Activated T-helper 1 cell treated with anti-CD3 and anti-CD28 coated beads, Interleukin-12 subunit alpha, Interleukin-12 subunit beta, Interleukin-2, Interleukin-4 antibody, amounts not matched to agents 30 ng/mL and 10 ng/mL and 1 ng/mL, durations not matched to agents 14 hours and 24 hours and 36 hours (primary cell): ENCODE results near the gene KCNK7. TPM values are rescaled to one million over a fixed set of nuclear protein-coding genes. Genes with fewer than 3 reads are reported as not detected.
A peak's percentile ranks its signal among the peaks of the same experiment; 100 is the strongest.

Source experiments
- DNase-seq: peaks from one replicate; pipeline ENCODE4 v3.0.0; 2021; ENCODE audit warnings: low spot score
- H3K27ac Mint-ChIP-seq: one replicate; pipeline ENCODE4 v1.8.0; 2021; ENCODE audit warnings: mild to moderate bottlenecking, mixed read lengths
- H3K27me3 Mint-ChIP-seq: one replicate; pipeline ENCODE4 v1.8.0; 2022; ENCODE audit warnings: mild to moderate bottlenecking, moderate library complexity, mixed read lengths; ENCODE audit not compliant: insufficient read depth
- H3K36me3 Mint-ChIP-seq: one replicate; pipeline ENCODE4 v1.8.0; 2021; ENCODE audit warnings: low read depth, mixed read lengths
- H3K4me1 Mint-ChIP-seq: one replicate; pipeline ENCODE4 v1.8.0; 2021; ENCODE audit warnings: low read depth, mixed read lengths
- H3K4me3 Mint-ChIP-seq: one replicate; pipeline ENCODE4 v1.8.0; 2021; ENCODE audit warnings: mild to moderate bottlenecking, moderate library complexity, mixed read lengths
- H3K9me3 Mint-ChIP-seq: one replicate; pipeline ENCODE4 v1.8.0; 2021; ENCODE audit warnings: mixed read lengths
- intact Hi-C: fragments of 100-400 bp; cut with micrococcal nuclease; formaldehyde crosslinking; loops from one replicate; pipeline ENCODE4 v1.15.1; 2024
- total RNA-seq: library from RNA; stranded (reverse); gene quantifications from 2 replicates; pipeline ENCODE4 v1.2.3, GENCODE V29; 2022

The KCNK7 gene
- total RNA-seq, 1 donor from 2014 or later = 1.6 TPM

DNA sequence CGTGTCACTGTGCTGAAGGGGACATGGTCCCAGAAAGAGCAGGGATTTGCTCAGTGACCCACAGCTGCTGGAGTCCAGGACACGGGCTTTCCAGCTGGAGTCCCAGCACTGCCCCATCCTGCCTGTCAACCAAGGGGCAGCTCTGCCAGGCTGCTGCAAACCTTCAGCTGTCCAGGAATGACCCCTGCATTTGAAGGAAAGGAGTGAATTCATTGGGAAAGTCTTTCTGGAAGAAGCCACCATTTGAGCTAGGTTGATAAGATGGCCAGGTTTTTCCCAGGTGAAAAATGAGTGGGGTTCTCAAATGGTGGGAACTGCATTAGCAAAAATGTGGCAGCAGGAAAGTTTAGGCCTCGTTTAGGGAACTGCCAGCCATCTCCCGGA is 9.4 kb downstream of the KCNK7 start:
- peak overlapping the region; percentile 22 for H3K4me3 Mint-ChIP-seq
- DNase-seq = no peak
- peaks cover 43% of the 10 kb centered on the region for H3K4me1 Mint-ChIP-seq
- H3K27me3 Mint-ChIP-seq = peaks cover 1% of the 10 kb centered on the region
- peaks cover 53% of the 10 kb centered on the region for H3K36me3 Mint-ChIP-seq
- H3K27ac Mint-ChIP-seq = peak overlapping the region; percentile 63
- no peaks in the 10 kb centered on the region for H3K9me3 Mint-ChIP-seq
- intact Hi-C loops = no loop called here

DNA sequence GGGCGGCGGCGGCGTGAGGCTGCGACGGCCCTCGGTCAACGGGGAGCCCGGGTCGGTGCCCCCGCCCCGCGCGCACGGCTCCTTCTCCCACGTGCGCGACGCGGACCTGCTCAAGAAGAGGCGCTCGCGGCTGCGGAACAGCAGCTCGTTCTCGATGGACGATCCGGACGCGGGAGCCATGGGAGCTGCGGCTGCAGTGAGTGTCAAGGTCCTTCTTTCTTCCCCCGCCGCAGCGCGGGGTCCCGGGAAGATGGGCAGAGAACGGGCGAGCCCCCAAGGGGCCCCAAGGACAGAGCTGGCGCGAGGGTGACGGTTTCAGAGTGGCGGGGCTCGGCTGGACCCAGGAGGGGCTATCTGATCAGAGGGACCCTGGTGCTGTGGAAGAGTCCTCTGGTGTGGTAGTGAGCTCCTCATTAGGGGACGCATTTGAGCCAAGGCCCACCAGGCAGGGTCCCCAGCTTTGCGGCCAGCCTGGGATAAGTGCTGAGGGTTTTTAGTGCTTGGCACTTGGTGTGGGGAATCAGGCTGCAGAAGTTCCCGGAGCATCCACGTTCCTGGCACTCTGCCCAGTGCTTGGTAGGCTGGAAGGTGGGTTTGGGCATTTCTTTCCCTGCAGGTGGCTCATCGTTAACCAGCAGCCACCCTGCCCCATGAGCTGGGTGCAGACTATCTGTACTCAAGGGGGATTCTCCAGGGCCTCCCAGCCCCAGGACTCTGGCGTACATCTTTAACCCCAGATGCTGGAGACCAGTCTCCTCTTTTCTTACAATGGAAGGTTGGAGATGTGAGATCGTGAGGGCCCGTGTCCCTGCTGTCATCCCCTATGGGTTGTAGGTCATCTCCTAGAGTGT is 10.0 kb downstream of the KCNK7 start:
- Mint-ChIP-seq H3K4me1 (peaks cover 43% of the 10 kb centered on the region), H3K27ac (peak overlapping the region; percentile 63), H3K27me3 (peaks cover 1% of the 10 kb centered on the region), H3K36me3 (peaks cover 51% of the 10 kb centered on the region), H3K9me3 (no peaks in the 10 kb centered on the region), H3K4me3 (peak overlapping the region; percentile 22)
- intact Hi-C loops = no loop called here
- no peak for DNase-seq

DNA sequence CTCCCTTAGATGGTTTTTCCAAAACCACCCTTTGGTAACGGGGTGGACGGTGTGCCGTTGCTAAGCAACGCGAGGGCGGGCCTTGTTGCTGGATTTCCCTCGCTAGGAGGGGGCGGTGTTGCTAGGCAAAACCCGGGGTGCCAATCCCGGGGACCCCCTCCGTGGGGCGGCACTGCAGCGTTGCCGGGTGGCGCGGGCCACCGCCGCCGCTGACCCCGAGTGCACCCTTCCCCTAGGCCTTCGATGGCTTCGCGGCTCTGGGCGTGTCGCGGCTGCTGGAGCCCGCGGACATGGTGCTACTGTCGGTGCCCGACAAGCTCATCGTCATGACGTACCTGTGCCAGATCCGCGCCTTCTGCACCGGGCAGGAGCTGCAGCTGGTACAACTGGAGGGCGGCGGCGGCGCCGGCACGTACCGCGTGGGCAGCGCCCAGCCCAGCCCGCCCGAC is 10.9 kb downstream of the KCNK7 start:
- peaks cover 1% of the 10 kb centered on the region for H3K27me3 Mint-ChIP-seq
- no peaks in the 10 kb centered on the region for H3K9me3 Mint-ChIP-seq
- intact Hi-C loops = no loop called here
- H3K4me3 Mint-ChIP-seq = no peak overlapping the region
- DNase-seq = no peak
- H3K4me1 Mint-ChIP-seq = peaks cover 43% of the 10 kb centered on the region
- H3K36me3 Mint-ChIP-seq = peaks cover 51% of the 10 kb centered on the region
- H3K27ac Mint-ChIP-seq = peak overlapping the region; percentile 21

DNA sequence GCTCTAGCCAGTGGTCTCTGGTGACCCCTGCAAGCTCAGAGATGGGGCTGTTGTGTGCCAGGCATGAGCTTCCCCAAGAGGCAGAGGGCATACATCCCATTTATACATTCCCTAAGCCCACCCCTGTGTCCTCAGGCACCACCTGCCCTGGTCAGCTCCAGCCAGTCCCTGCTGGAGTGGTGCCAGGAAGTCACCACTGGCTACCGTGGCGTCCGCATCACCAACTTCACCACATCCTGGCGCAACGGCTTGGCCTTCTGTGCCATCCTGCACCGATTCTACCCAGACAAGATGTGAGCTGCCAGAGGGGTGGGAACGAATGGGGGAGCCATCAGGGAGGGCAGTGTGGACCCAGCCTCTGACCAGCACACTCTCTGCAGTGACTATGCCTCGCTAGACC is 11.5 kb downstream of the KCNK7 start:
- H3K27ac Mint-ChIP-seq = no peak overlapping the region
- H3K4me1 Mint-ChIP-seq = peaks cover 42% of the 10 kb centered on the region
- intact Hi-C loops = no loop called here
- no peak overlapping the region for H3K4me3 Mint-ChIP-seq
- no peaks in the 10 kb centered on the region for H3K9me3 Mint-ChIP-seq
- DNase-seq = no peak
- peaks cover 49% of the 10 kb centered on the region for H3K36me3 Mint-ChIP-seq
- H3K27me3 Mint-ChIP-seq = peaks cover 1% of the 10 kb centered on the region

DNA sequence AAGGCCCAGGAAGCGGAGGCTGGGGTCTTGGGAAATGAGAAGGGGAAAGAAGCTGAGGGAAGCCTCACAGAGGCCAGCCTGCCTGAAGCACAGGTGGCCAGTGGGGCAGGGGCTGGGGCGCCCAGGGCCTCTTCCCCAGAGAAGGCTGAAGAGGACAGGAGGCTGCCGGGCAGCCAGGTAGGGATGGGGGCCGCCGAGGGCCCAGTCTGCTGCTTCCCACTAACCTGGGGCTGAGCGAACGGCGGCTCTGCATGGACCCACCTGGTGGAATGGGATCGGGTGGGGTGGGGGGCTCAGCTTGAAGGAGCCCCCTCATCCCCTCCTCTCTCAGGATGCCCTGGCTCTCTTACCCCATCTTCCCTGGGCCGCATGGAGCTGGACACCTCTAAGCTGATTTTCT is 12.0 kb downstream of the KCNK7 start:
- H3K27ac Mint-ChIP-seq = peak overlapping the region; percentile 22
- H3K36me3 Mint-ChIP-seq = peaks cover 46% of the 10 kb centered on the region
- no peak overlapping the region for H3K4me3 Mint-ChIP-seq
- H3K4me1 Mint-ChIP-seq = peaks cover 39% of the 10 kb centered on the region
- peaks cover 1% of the 10 kb centered on the region for H3K27me3 Mint-ChIP-seq
- DNase-seq = no peak
- intact Hi-C loops = no loop called here
- H3K9me3 Mint-ChIP-seq = no peaks in the 10 kb centered on the region

DNA sequence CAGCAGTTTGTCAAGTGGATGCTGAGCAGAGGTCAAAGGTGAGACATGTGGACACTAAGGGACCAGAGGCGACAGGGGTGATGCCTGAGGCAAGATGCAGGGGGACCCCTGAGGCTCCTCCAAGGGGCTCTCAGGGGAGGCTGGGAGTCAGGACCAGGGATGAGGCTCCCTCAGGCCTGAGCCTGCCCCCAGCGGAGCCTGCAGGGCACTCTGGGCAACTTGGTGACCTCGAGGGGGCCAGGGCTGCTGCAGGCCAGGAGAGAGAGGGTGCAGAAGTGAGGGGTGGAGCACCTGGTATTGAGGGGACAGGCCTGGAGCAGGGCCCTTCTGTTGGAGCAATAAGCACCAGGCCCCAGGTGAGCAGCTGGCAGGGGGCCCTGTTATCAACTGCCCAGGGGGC is 13.7 kb downstream of the KCNK7 start:
- Mint-ChIP-seq H3K4me1 (peaks cover 37% of the 10 kb centered on the region), H3K4me3 (no peak overlapping the region), H3K27me3 (peaks cover 1% of the 10 kb centered on the region), H3K27ac (peak overlapping the region; percentile 52), H3K9me3 (no peaks in the 10 kb centered on the region), H3K36me3 (peaks cover 41% of the 10 kb centered on the region)
- intact Hi-C loops = no loop called here
- DNase-seq = no peak

DNA sequence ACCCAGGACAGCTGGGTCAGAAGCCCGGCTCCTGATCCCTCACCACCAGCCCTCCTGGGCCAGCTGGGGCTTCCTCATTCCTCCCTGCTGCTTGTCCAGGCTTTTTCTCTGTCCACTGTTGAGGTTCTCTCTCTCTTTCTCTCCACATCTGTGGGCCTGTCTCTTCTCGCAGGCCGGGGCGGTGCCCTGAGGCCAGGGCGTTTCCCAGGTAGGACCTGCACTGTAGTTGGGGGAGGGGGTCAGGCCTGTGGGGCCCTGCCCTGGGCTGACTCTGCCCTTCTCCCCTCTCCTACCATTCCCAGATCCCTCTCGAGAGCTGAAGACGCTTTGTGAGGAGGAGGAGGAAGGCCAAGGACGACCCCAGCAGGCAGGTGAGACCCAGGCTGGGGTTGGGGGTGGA is 14.8 kb downstream of the KCNK7 start:
- peaks cover 33% of the 10 kb centered on the region for H3K36me3 Mint-ChIP-seq
- H3K4me3 Mint-ChIP-seq = no peak overlapping the region
- no peak for DNase-seq
- intact Hi-C loops = no loop called here
- H3K27me3 Mint-ChIP-seq = peaks cover 1% of the 10 kb centered on the region
- no peak overlapping the region for H3K27ac Mint-ChIP-seq
- H3K4me1 Mint-ChIP-seq = peaks cover 27% of the 10 kb centered on the region
- H3K9me3 Mint-ChIP-seq = no peaks in the 10 kb centered on the region

DNA sequence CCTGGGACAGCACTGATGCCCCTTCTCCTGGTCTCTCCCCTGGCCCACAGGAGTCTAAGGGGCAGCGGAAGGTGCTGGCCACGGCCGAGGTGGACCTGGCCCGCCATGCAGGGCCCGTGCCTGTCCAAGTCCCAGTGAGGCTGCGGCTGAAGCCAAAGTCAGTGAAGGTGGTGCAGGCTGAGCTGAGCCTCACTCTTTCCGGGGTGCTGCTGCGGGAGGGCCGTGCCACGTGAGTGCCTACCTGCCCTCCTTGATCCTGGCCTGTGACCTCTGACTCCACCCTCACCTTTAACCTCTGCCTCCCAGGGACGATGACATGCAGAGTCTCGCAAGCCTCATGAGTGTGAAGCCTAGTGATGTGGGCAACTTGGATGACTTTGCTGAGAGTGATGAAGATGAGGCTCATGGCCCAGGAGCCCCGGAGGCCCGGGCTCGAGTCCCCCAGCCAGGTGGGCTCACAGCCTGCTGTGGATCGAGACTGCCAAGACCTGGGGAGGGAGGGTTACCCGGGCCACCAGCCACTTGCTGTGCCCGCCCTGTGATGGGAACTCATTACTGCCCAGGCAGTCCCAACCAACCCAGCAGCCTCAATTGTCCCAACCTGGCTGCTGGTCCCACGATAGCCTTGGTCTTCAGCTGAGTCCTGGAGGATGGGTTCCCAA is 15.4 kb downstream of the KCNK7 start:
- Mint-ChIP-seq H3K4me1 (peaks cover 32% of the 10 kb centered on the region), H3K9me3 (no peaks in the 10 kb centered on the region), H3K27me3 (peaks cover 1% of the 10 kb centered on the region), H3K36me3 (peaks cover 33% of the 10 kb centered on the region), H3K4me3 (no peak overlapping the region), H3K27ac (no peak overlapping the region)
- no peak for DNase-seq
- intact Hi-C loops = no loop called here

DNA sequence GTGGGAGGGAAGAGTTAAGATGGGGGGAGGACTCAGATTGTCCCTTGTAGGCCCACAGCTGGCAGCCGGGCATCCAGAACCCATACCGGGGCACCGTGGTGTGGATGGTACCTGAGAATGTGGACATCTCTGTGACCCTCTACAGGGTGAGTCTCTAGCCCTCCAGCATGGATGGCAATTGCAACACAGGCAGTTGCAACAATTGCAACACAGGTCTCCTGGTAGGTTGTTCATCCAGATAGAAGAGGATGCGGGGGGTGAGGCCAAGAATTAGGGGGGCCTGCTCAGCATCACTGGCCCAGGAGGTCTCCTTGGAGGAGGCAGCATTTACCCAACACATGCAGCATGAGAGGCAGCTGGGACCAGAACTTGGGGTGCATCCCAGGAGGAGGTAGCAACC is 16.3 kb downstream of the KCNK7 start:
- Mint-ChIP-seq H3K4me1 (peaks cover 38% of the 10 kb centered on the region), H3K36me3 (peaks cover 30% of the 10 kb centered on the region), H3K27me3 (peaks cover 1% of the 10 kb centered on the region), H3K27ac (no peak overlapping the region), H3K9me3 (no peaks in the 10 kb centered on the region), H3K4me3 (peak overlapping the region; percentile 30)
- no peak for DNase-seq
- intact Hi-C loops = loop anchor here (5.0 kb wide), 1 partner anchor 238 kb away; no protein-coding TSS in a partner anchor

DNA sequence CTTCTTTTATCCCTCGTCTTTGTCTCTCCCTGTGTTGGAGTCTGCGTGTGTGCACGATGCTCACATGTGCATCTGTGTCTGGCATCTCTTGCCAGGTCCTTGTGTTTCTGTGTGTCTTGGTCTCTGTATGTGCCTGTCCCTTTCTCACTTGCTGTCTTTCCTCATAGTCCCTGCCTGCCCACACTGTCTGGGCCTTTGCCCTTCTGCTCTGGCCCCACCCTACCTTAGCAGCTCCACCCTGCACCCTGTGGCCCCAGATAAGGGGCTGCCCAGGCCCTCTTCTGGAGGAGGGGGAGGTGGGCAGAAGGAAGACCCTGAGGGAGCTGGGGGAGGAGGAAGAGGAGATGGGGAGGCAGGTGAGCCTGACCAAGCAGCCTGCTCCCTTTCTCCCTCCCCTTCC is 16.9 kb downstream of the KCNK7 start:
- Mint-ChIP-seq H3K27ac (peak overlapping the region; percentile 50), H3K9me3 (no peaks in the 10 kb centered on the region), H3K27me3 (peaks cover 1% of the 10 kb centered on the region), H3K4me1 (peaks cover 41% of the 10 kb centered on the region), H3K4me3 (peak overlapping the region; percentile 92), H3K36me3 (peaks cover 28% of the 10 kb centered on the region)
- DNase-seq = no peak
- intact Hi-C loops = loop anchor here (5.0 kb wide), 1 partner anchor 239 kb away; no protein-coding TSS in a partner anchor

DNA sequence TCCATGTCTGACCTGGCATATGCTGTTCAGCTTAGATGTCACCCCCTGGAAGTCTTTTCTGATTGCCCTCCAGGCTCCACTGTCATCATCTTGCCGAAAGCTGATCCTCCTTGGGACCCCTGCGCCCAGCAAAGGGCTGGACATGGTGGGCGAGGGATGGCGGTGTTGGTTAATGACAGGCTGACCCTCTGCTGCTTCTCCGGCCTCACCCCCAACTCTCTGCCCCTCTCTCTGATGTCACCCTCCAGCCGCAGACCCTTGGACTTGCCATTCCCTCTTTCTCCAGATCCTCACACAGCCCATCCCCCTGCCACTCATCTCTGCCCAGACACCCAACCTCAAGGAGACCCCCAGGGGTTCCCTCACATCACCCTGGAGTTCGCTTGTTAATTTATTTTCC is 17.5 kb downstream of the KCNK7 start:
- peaks cover 43% of the 10 kb centered on the region for H3K4me1 Mint-ChIP-seq
- H3K27me3 Mint-ChIP-seq = peaks cover 1% of the 10 kb centered on the region
- H3K27ac Mint-ChIP-seq = peak overlapping the region; percentile 50
- peaks cover 28% of the 10 kb centered on the region for H3K36me3 Mint-ChIP-seq
- intact Hi-C loops = loop anchor here (5.0 kb wide), 1 partner anchor 239 kb away; no protein-coding TSS in a partner anchor
- no peak for DNase-seq
- H3K9me3 Mint-ChIP-seq = no peaks in the 10 kb centered on the region
- H3K4me3 Mint-ChIP-seq = peak overlapping the region; percentile 92

DNA sequence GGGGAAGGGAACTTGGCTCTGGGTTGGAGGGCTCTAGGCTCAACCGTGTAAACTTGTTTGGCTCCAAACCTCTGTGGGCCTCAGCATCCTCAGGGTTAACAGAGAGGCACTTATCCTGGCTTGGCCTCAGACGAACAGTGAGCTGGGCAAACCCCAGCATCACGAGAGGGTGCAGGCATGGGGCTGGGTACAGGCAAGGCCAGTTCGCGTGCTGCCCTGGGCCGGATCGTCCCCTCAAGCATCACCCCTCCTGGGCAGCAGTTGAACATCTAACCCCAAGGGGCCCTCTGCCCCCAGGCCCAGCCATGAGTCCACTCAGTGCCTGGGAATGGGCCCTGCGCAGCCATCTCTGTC is 17.9 kb downstream of the KCNK7 start:
- no peak overlapping the region for H3K27ac Mint-ChIP-seq
- intact Hi-C loops = loop anchor here (5.0 kb wide), 1 partner anchor 240 kb away; no protein-coding TSS in a partner anchor
- H3K36me3 Mint-ChIP-seq = peaks cover 26% of the 10 kb centered on the region
- H3K4me1 Mint-ChIP-seq = peaks cover 41% of the 10 kb centered on the region
- H3K4me3 Mint-ChIP-seq = peak overlapping the region; percentile 92
- H3K9me3 Mint-ChIP-seq = no peaks in the 10 kb centered on the region
- H3K27me3 Mint-ChIP-seq = peaks cover 1% of the 10 kb centered on the region
- no peak for DNase-seq
